ENCODE results near the gene EN2.

EN2 gene

DNA sequence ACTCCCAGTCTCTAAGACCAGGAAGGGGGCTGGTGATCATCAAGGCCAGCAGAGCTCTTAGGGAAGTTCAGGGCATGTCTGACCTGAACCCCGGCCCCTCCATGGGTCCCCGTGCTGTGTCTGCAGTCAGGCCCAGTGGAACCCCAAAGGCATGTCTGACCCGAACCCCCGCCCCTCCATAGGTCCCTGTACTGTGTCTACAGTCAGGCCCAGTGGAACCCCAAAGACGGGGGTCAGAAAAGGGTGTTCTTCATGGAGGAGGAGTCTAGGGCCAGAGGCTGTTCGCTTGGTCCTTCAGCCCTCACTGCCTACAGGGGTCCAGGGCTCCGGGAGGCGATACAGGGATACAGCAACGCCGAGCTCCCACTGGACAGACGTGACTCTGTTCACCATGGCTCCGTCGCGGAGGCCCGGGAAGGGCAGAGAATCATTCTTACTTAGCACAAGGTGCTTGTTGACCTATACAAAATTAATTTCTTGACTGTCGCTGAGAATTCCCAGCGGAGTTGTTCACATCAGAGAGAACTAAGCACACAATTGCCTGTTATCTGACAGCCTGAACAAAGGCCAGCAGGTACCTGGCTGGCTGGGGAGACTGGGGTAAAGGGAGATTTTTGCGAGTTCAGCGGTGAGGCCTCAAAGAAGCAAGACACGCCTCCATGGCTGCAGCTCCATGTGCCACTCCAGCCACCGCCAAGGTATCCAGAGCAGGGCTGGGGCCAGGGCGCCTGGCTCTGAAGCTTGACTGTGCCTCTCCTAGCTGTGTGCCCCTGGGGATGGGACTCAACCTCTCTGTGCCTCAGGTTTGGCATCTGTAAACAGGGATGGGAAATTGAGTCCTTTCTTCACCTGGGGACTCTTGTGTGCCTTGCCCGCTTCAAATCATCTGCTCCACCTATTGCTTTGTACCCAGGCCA, 26.8 kb downstream of the EN2 start:
- H3K4me3 ChIP-seq (ENCODE audit: low read depth, low read length), result no peak overlapping the region

DNA sequence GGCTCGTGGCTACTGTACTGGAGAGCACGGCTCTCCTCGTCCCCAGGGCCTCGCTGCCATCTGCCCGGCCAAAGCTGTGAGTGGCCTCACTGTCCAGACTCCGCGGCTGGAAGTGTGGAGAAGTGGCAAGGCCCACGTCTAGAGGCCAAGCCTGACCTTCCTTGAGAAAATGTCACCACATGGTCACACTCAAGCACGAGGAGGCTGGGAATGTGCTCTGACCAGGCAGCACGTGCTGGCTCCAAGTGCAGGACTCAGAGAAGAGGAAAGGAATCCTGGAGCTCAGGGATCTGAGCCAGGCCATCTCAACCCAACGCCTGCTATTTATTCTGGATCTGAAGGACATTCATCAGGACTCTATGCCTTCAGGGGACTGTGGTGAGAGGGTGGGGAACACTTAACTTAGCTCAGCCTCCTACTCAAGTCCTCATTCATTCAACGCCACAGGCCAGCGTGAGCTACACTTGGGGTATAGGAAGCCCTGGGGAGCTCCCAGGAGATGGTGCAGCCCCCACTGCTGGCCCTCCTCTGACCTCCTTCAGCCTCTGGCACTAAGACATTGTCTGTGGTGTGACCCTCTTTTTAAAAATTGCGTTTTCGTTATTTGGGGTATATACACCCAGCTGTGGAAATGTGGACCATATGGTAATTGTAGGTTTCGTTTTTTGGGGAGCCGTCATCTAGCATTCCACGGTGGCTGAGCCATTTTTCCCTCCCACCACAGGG, 29.0 kb downstream of the EN2 start:
- no peak overlapping the region for H3K4me3 ChIP-seq (ENCODE audit: low read depth, low read length)

DNA sequence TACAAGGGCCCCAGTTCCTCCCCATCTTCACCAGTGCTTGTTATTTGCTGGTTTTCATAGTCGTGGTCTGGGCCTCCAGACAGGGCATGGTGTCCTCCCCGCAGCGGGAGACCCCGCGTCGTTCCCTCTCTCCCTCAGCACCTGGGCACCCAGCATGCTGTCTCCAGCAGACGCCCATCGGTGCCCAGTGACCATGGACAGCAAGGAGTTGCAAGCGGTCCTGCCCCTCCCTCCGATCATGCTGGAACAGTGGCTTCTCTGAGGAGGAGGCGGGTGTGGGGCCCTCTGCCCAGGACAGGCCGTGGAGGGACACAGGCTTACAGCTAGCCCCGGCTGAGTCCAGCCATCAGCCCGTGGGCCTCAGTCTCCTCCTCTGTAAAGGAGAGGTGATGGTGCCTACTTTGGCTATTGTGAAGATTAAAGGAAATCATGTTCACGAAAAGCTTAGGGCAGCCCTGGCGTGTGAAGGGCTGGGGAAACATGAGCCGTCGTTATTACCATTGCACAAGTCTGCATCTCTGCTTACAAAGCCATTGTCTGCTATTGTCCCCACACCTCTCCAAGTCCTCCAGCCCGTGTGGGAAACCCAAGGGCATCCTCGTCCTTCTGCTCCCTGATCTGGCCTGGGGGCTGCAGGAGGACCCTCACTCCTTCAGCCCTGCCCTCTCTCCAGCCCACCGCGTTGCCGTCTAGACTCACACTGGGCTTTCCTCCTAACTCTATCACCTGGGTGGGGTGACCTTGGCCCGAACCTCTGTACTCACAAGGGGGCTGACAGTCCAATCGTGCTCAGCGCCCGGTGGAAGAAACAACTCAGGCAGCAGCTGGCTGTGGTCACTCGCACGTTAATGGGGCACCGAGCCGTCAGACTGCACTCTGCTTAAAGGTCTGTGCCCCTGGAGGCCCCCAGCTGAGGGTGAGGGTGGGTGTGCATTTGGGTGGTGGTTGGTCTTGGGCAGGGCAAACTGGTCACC, 29.9 kb downstream of the EN2 start:
- H3K4me3 ChIP-seq (ENCODE audit: low read depth, low read length), result no peak overlapping the region

GRCh38 chr7:155488483-155489127, 30.7 kb downstream of the EN2 start:
- no peak overlapping the region for H3K4me3 ChIP-seq (ENCODE audit: low read depth, low read length)

GRCh38 chr7:155489158-155489840, 31.4 kb downstream of the EN2 start:
- H3K4me3 ChIP-seq (ENCODE audit: low read depth, low read length), result no peak overlapping the region

- no peak overlapping the region for H3K4me3 ChIP-seq (ENCODE audit: low read depth, low read length)
These were observed 32.1 kb downstream of the EN2 start for GRCh38 chr7:155489862-155490696.

GRCh38 chr7:155490697-155491628, 33.0 kb downstream of the EN2 start:
- H3K4me3 ChIP-seq (ENCODE audit: low read depth, low read length), result peak overlapping the region; percentile 18

- H3K4me3 ChIP-seq (ENCODE audit: low read depth, low read length), result no peak overlapping the region
These were observed 33.9 kb downstream of the EN2 start for GRCh38 chr7:155491812-155492211.

GRCh38 chr7:155493744-155494538, 36.0 kb downstream of the EN2 start:
- no peak overlapping the region for H3K4me3 ChIP-seq (ENCODE audit: low read depth, low read length)

DNA sequence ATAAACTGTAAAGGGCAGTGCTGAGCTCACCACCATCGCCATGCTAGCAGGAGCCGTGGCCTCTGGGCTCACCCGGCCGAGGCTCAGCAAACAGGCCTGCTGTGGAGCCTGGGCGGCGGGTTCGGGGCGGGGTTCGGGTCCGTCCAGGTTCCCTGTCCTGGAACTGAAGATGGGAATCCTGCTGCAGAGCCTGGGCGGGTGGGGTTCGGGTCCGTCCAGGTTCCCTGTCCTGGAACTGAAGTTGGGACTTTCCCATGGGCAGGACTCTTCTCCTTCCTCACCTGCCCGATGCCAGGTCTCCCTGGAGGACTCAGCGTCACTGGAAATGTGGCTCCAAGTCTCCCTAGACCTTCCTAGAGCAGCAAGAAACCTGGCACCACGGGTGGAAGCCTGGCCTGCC, 36.6 kb downstream of the EN2 start:
- no peak overlapping the region for H3K4me3 ChIP-seq (ENCODE audit: low read depth, low read length)

- no peak overlapping the region for H3K4me3 ChIP-seq (ENCODE audit: low read depth, low read length)
These were observed 37.7 kb downstream of the EN2 start for GRCh38 chr7:155495440-155496248.

GRCh38 chr7:155496267-155497005, 38.5 kb downstream of the EN2 start:
- no peak overlapping the region for H3K4me3 ChIP-seq (ENCODE audit: low read depth, low read length)

GRCh38 chr7:155497149-155497901, 39.4 kb downstream of the EN2 start:
- no peak overlapping the region for H3K4me3 ChIP-seq (ENCODE audit: low read depth, low read length)

GRCh38 chr7:155505422-155505793, 47.5 kb downstream of the EN2 start:
- H3K4me3 ChIP-seq (ENCODE audit: low read depth, low read length), result no peak overlapping the region

DNA sequence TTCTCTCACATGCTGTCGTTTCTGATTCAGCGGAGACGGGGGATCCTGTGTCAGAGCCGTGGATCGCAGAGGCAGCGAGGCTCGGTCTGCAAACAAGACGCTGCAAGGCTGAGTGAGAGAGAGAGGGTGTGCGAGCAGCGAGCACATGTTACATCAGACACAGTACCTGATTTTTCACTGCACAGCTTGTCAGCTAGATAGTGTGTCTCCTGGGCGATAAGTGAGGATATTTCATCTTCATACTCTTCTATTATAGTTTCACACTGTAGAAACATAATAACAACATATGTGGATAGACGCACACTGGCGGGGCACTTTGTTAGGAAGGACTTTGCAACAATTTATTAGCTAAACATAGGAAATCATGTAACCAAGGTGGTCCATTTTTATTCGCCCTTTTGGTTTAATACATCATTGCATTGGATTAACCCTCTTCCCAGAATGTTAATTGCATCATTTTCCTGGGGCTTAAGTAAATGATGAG, 49.0 kb downstream of the EN2 start:
- H3K4me3 ChIP-seq (ENCODE audit: low read depth, low read length), result no peak overlapping the region

Measured in iPS-11a (cell line).